Lower leg skin (tissue), 4 donors: ENCODE measurements around the gene NOD1. TPM values are rescaled to one million over a fixed set of nuclear protein-coding genes. Genes with fewer than 3 reads are reported as not detected.
A peak's percentile ranks its signal among the peaks of the same experiment; 100 is the strongest.
"Not testable (repeated sequence)": the region's sequence is repeated elsewhere in the genome, so short reads cannot be mapped to it uniquely, and the experiment has no call there.

Experiments
- DNase-seq, 2 donors: peaks; one replicate each; pipeline ENCODE4 v3.0.0-alpha.2; 2019; ENCODE audit warnings: low spot score in 2 of 2
- H3K4me3 ChIP-seq: fragments of 200-600 bp; sonication (generic); 2 replicates; pipeline ENCODE4 v1.5.1; 2017; ENCODE audit warnings: mild to moderate bottlenecking, low read depth; ENCODE audit not compliant: poor library complexity, severe bottlenecking
- POLR2A ChIP-seq, 2 donors: fragments of 450-650 bp; IDR thresholded peaks; one replicate each; pipeline ENCODE4 v1.6.1; 2016 to 2017; ENCODE audit warnings: antibody characterized with exemption in 2 of 2, mild to moderate bottlenecking in 1 of 2, moderate library complexity in 1 of 2
- WGBS, 2 donors: methylation state at CpG; one replicate each; pipeline ENCODE4 v1.1.5; 2018; 5-methylcytosine and 5-hydroxymethylcytosine counted together
- intact Hi-C: fragments of 100-400 bp; cut with DNase I; formaldehyde crosslinking; loops from one replicate; pipeline ENCODE4 v1.15.0; 2023; ENCODE audit warnings: low total_unique reads
- total RNA-seq, 4 donors: library from RNA; depleted of rRNA; stranded (reverse); fragments of >200 nt; gene quantifications; one replicate each; pipeline ENCODE4 v1.1.0, GENCODE V29; 2016
- TF ChIP-seq, protein P1 (sequence below), 3 donors: fragments of 450-650 bp; IDR thresholded peaks; one replicate each; pipeline ENCODE4 v1.5.1; 2016; ENCODE audit warnings: antibody characterized with exemption in 3 of 3, mild to moderate bottlenecking in 3 of 3, moderate library complexity in 2 of 3

NOD1 gene, protein sequence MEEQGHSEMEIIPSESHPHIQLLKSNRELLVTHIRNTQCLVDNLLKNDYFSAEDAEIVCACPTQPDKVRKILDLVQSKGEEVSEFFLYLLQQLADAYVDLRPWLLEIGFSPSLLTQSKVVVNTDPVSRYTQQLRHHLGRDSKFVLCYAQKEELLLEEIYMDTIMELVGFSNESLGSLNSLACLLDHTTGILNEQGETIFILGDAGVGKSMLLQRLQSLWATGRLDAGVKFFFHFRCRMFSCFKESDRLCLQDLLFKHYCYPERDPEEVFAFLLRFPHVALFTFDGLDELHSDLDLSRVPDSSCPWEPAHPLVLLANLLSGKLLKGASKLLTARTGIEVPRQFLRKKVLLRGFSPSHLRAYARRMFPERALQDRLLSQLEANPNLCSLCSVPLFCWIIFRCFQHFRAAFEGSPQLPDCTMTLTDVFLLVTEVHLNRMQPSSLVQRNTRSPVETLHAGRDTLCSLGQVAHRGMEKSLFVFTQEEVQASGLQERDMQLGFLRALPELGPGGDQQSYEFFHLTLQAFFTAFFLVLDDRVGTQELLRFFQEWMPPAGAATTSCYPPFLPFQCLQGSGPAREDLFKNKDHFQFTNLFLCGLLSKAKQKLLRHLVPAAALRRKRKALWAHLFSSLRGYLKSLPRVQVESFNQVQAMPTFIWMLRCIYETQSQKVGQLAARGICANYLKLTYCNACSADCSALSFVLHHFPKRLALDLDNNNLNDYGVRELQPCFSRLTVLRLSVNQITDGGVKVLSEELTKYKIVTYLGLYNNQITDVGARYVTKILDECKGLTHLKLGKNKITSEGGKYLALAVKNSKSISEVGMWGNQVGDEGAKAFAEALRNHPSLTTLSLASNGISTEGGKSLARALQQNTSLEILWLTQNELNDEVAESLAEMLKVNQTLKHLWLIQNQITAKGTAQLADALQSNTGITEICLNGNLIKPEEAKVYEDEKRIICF
- total RNA-seq, result 10 to 100 TPM in 3 of 4 donors, 1 to 10 TPM in 1; 5.1 to 14.5 (median 10.9) TPM

DNA sequence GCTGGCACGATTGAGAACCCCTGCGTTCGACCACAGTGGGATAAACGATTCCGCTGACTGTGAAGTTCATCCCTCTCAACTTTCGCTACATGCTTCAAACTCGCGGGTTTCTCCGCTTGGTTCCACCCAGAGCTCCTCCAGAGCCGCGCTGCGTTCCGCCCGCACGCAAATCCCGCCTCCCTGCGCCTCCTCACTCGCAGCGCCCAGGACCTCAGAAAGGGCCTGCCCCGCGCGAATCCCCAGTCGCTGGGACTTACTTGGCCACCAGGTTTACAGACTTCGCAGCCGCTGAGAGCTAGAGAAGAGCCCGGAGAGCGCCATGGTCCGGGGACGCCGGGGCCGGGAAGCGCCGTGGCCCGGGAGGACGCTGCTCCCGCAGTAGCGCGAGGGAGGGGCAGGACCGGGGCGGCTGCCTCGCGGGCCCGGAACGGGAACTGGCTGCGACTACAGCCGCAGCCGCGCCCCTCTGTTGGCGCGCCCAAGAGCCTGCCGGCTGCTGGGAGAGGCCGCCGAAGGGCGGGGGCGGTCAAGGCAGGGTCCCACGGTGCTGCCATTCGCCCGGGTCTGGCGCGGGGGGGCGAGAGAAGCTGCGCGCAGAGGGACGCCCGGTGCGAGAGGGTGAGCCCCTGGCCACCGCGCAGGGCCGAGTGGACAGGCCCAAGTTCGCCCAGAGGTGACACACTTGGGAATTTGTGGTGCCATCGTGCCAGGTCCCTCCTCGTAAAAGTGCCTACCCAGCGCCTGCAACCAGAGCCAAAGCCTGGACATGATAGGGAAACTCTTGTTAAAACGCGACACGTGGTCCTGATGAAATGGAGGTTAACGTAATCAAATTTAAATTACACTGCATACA is at the start of gene NOD1:
TSS of gene NOD1 (minus strand) at position 436 of the 853 bp plus-strand sequence. CDS start 21,863 bp downstream, outside the sequence.
- peak in 1 of 2 donors; percentile 95 for DNase-seq
- peak within 1 kb of the TSS; percentile 52 for H3K4me3 ChIP-seq
- intact Hi-C loops, result no loop called here
- WGBS, 2 donors, result 0 to 1% methylated on average over 50 to 56 of the region's 77 CpGs
- TF ChIP-seq, protein P1, sequence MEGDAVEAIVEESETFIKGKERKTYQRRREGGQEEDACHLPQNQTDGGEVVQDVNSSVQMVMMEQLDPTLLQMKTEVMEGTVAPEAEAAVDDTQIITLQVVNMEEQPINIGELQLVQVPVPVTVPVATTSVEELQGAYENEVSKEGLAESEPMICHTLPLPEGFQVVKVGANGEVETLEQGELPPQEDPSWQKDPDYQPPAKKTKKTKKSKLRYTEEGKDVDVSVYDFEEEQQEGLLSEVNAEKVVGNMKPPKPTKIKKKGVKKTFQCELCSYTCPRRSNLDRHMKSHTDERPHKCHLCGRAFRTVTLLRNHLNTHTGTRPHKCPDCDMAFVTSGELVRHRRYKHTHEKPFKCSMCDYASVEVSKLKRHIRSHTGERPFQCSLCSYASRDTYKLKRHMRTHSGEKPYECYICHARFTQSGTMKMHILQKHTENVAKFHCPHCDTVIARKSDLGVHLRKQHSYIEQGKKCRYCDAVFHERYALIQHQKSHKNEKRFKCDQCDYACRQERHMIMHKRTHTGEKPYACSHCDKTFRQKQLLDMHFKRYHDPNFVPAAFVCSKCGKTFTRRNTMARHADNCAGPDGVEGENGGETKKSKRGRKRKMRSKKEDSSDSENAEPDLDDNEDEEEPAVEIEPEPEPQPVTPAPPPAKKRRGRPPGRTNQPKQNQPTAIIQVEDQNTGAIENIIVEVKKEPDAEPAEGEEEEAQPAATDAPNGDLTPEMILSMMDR (IDR thresholded peaks at IDR 0.05), result no peak
- no peak for TF ChIP-seq POLR2A (IDR thresholded peaks at IDR 0.05)

DNA sequence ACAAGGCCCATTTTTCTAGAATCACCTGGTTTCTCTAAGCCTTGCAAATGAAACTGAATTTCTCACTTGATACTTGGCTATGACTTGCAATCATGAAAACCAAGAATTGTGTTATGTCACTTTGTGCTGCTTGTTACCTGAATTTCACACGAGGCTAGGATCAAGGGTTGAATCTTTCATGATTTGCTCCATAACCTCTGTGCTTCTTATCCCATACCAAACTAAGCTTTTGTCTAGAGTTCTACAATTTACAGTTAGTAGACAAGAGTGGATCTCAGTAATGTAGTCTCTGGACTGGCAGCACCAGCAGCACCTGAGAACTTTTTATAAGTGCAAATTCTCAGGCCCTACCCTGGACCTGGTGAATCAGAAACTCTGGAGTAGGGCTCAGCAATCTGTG is 48.7 kb upstream of the NOD1 start:
- DNase-seq, H3K4me3 ChIP-seq, intact Hi-C loops: not testable (repeated sequence)
- 77 to 97% methylated on average over 1 of the region's 1 CpG for WGBS, 2 donors

DNA sequence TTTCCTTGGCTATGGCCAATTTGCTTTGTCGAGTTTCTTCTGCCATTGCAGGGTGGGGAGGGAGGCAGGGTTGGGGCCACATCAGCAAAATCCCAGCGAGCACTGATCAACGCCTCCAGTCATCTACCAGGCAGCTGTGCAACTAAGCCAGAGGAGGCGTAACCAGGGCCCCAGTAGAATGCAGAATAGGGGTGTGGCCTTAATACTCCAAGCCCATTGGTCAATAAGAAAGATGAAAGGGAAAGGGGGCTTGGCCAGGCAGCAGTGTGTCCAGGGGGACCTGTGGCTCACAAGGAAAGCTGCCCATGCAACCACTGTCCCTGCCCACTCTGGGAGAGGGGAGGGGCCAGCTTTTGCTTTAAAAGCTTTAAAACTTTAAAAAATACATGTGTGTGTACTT is 47.6 kb upstream of the NOD1 start:
- WGBS, 2 donors, result 92 to 94% methylated on average over 4 of the region's 4 CpGs
- TF ChIP-seq, protein P1 (IDR thresholded peaks at IDR 0.05), result no peak
- no peak for TF ChIP-seq POLR2A (IDR thresholded peaks at IDR 0.05)
- intact Hi-C loops, result no loop called here
- no peak overlapping the region for H3K4me3 ChIP-seq
- DNase-seq, result no peak

DNA sequence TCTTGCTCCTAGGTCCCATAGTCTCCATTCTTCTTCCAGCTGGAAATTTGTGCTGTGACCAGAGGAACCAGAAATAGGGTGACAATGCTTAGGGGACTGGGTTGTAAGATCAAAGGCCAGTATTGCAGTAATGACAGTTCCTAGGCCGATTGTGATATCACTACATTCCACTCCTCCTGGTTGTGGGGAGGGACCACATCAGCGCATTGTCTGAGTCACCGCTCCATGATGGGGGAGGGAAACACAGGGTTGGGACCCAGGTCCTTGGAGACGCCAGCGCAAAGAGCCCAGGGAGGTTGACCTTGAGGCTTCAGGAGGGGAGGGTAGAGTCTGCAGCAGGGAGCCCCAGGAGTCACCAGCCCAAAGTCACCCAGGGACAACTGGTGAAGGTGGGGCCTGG is 46.8 kb upstream of the NOD1 start:
- TF ChIP-seq POLR2A (IDR thresholded peaks at IDR 0.05), result no peak
- TF ChIP-seq, protein P1 (IDR thresholded peaks at IDR 0.05), result no peak
- no peak for DNase-seq
- intact Hi-C loops, result no loop called here
- no peak overlapping the region for H3K4me3 ChIP-seq
- WGBS, 2 donors, result 84 to 97% methylated on average over 5 of the region's 5 CpGs

DNA sequence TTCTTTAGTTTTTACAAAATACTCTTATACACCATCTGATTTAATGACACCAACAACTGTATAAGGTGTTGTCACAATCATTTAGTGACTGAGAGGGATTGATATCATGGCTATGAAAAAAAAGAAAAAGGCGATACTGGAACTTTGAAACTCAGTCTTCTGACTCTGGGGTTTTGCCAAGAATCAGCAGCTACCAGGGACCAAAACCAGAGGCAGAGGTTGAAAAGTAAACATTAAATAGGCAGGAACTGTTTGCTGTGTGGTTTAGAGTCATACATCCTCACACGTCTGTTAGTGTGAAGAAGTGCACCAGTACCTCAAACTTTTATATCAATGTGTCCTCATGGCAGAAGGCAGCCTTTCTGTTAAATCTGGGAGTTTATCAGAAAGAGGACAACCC is 46.0 kb upstream of the NOD1 start:
- 77 to 82% methylated on average over 2 of the region's 2 CpGs for WGBS, 2 donors
- TF ChIP-seq POLR2A (IDR thresholded peaks at IDR 0.05), result no peak
- TF ChIP-seq, protein P1 (IDR thresholded peaks at IDR 0.05), result no peak
- intact Hi-C loops, result no loop called here
- no peak for DNase-seq
- no peak overlapping the region for H3K4me3 ChIP-seq
